IPS-NIHi7 (cell line): ENCODE results near the gene OPN4.

Experiments used
- DNase-seq: peaks from one replicate; pipeline ENCODE4 v3.0.0; 2012; ENCODE audit warnings: mixed read lengths; ENCODE audit errors: extremely low spot score

Gene OPN4

GRCh38 chr10:86647773-86648703 lies 6.3 kb upstream of the OPN4 start:
- DNase-seq, result peak; percentile 7

- peak; percentile 11 for DNase-seq
These were observed 5.5 kb upstream of the OPN4 start for GRCh38 chr10:86648704-86649427.

- DNase-seq, result peak; percentile 9
These were observed 4.7 kb upstream of the OPN4 start for GRCh38 chr10:86649471-86650150.

- DNase-seq, result no peak
These were observed 4.2 kb upstream of the OPN4 start for GRCh38 chr10:86650151-86650550.

- no peak for DNase-seq
These were observed 3.3 kb upstream of the OPN4 start for GRCh38 chr10:86651021-86651471.

GRCh38 chr10:86651631-86652331 lies 2.6 kb upstream of the OPN4 start:
- DNase-seq, result no peak

- DNase-seq, result no peak
These were observed 1.8 kb upstream of the OPN4 start for GRCh38 chr10:86652361-86653202.

- DNase-seq, result no peak
These were observed 968 bp upstream of the OPN4 start for GRCh38 chr10:86653379-86653778.

GRCh38 chr10:86653987-86654386 lies 360 bp upstream of the OPN4 start:
- no peak for DNase-seq

GRCh38 chr10:86655173-86655540 lies 810 bp downstream of the OPN4 start:
- no peak for DNase-seq

GRCh38 chr10:86655596-86655995 lies 1.2 kb downstream of the OPN4 start:
- DNase-seq, result no peak

GRCh38 chr10:86657011-86657395 lies 2.7 kb downstream of the OPN4 start:
- no peak for DNase-seq

GRCh38 chr10:86657396-86658011 lies 3.2 kb downstream of the OPN4 start:
- no peak for DNase-seq

GRCh38 chr10:86658261-86658741 lies 4.0 kb downstream of the OPN4 start:
- DNase-seq, result no peak

GRCh38 chr10:86658751-86659150 lies 4.4 kb downstream of the OPN4 start:
- no peak for DNase-seq

GRCh38 chr10:86659161-86659691 lies 4.9 kb downstream of the OPN4 start:
- no peak for DNase-seq

GRCh38 chr10:86659721-86660453 lies 5.5 kb downstream of the OPN4 start:
- no peak for DNase-seq

- no peak for DNase-seq
These were observed 7.0 kb downstream of the OPN4 start for GRCh38 chr10:86661161-86662025.
